ENCODE measurements around the gene ALOX15B. TPM values are rescaled to one million over a fixed set of nuclear protein-coding genes. Genes with fewer than 3 reads are reported as not detected.

ALOX15B gene
- total and polyA plus RNA-seq, 10 of the 15 experiments (the other 5 are each of a cell fraction or from before 2014, with no cell fraction given) = 0.01 TPM; not detected in 9

DNA sequence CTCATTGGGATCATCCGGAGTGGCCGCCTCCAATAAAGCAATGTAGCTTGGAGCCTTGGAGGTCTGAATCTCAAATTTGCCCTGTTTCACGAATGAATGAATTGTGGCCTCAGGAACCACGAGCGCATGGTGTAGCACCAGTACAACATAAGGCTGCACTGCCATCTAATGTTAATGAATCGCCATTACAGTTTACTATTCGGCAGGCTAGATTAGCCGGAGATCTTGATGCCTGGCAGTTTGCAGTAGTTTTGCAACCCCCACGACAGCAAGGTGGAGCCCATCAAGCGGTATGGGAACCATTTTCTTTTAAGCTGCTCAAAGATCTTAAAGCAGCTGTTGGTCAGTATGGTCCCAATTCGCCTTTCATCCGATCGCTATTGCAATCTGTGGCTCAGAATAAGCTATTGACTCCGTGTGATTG lies 18.8 kb downstream of the ALOX15B start:
- H3K9ac ChIP-seq (ENCODE audit: control insufficient read depth, insufficient read depth, low read length) = no peak overlapping the region
- H3K36me3 ChIP-seq (ENCODE audit: control insufficient read depth in 2 of 2, insufficient read depth in 2 of 2, low read length in 1 of 2) = no peaks in the 10 kb centered on the region
- FAIRE-seq = peak; percentile 99
- no peaks in the 10 kb centered on the region for H3K9me3 ChIP-seq (replicated peaks; ENCODE audit: control insufficient read depth, insufficient read depth, low read length)
- ChIA-PET SMC1A (ENCODE audit: uncharacterized antibody, unreplicated experiment) (interaction anchor here (0.6 to 4.0 kb wide), 19 partner anchors 11 to 314 kb away, joined by 3 to 31 read pairs (median 5); partner anchors contain the start of genes ALOX15B, ALOXE3, CNTROB and GUCY2D), RAD21 (ENCODE audit: unreplicated experiment) (interaction anchor here (0.8 to 4.1 kb wide), 17 partner anchors 16 to 314 kb away, joined by 3 to 21 read pairs (median 6); partner anchors contain the start of genes AURKB and RNF227), CTCF (interaction anchor here (0.6 to 8.3 kb wide), 44 partner anchors 11 to 370 kb away, joined by 3 to 159 read pairs (median 6); partner anchors contain the start of genes ALOX12B, ALOX15B, ALOXE3 and CNTROB), POLR2A (interaction anchor here (1.3 kb wide), 1 partner anchor 99 kb away, joined by 4 read pairs; no protein-coding TSS in a partner anchor)
- peak; percentile 45 for DNase-seq (ENCODE audit: low read depth, low spot score)
- 21% methylated on average over 14 of the region's 14 CpGs for whole genome bisulfite sequencing (ENCODE audit: insufficient coverage, insufficient replicate concordance, low lambda C conversion rate, missing lambda C conversion rate)
- H3K79me2 ChIP-seq (ENCODE audit: control insufficient read depth, insufficient read depth, low read length) = no peaks in the 10 kb centered on the region
- H3K4me3 ChIP-seq = no peak overlapping the region
- H3K4me2 ChIP-seq (ENCODE audit: control insufficient read depth, insufficient read depth) = no peak overlapping the region
- peak; percentile 78 for ATAC-seq
- BruUV-seq (replicated peaks) = no TSS peak
- intact Hi-C loops (cut with micrococcal nuclease; ENCODE audit: unreplicated experiment) (loop anchor here (1.0 to 5.0 kb wide), 5 partner anchors 40 to 315 kb away; partner anchors contain the start of gene NAA38), in situ Hi-C loops (cut with MboI) (no loop called here)
- H3K4me1 ChIP-seq (ENCODE audit: control insufficient read depth, insufficient read depth, low read length) = peaks cover 14% of the 10 kb centered on the region
- peaks cover 0 to 4% of the 10 kb centered on the region in 2 experiments; a peak in 1 of 4 replicates for H3K27me3 ChIP-seq (replicated peaks in 1 of 2; ENCODE audit: control insufficient read depth in 2 of 2, insufficient read depth in 2 of 2, low read length in 1 of 2)
- no peak overlapping the region for H2AFZ ChIP-seq (ENCODE audit: control insufficient read depth, low read depth, low read length)
- H3K27ac ChIP-seq (ENCODE audit: control insufficient read depth, insufficient read depth) = no peak overlapping the region
- H4K20me1 ChIP-seq (ENCODE audit: control insufficient read depth, insufficient read depth) = no peaks in the 10 kb centered on the region
- TF ChIP-seq, protein P1, sequence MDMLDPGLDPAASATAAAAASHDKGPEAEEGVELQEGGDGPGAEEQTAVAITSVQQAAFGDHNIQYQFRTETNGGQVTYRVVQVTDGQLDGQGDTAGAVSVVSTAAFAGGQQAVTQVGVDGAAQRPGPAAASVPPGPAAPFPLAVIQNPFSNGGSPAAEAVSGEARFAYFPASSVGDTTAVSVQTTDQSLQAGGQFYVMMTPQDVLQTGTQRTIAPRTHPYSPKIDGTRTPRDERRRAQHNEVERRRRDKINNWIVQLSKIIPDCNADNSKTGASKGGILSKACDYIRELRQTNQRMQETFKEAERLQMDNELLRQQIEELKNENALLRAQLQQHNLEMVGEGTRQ (IDR thresholded peaks at IDR 0.05; ENCODE audit: borderline replicate concordance, low read depth, low read length) = no peak; the same call in 1 of the 2 replicates
- TF ChIP-seq ZNF24 (IDR thresholded peaks at IDR 0.05) (peak; percentile 96), IRF4 (IDR thresholded peaks at IDR 0.05; ENCODE audit: low read depth, low read length) (0 out of 2 replicates have a peak, but pooled peaks have one; percentile 17), HDGF (IDR thresholded peaks at IDR 0.05) (no peak), EZH2 (IDR thresholded peaks at IDR 0.05; ENCODE audit: borderline replicate concordance, control insufficient read depth, low read depth, low read length) (no peak), POU2F2 (IDR thresholded peaks at IDR 0.05; ENCODE audit: borderline replicate concordance, low read depth, low read length) (peak; percentile 61; the same call in 1 of the 3 replicates), RAD21 (IDR thresholded peaks at IDR 0.05; ENCODE audit: insufficient read depth, low read depth, low read length) (peak; percentile 80), SMARCA5 (IDR thresholded peaks at IDR 0.05) (peak; percentile 27; the same call in 1 of the 2 replicates), SUPT20H (IDR thresholded peaks at IDR 0.05; ENCODE audit: borderline replicate concordance, control insufficient read depth, low read depth, low read length) (no peak)
- TF ChIP-seq, protein P2, sequence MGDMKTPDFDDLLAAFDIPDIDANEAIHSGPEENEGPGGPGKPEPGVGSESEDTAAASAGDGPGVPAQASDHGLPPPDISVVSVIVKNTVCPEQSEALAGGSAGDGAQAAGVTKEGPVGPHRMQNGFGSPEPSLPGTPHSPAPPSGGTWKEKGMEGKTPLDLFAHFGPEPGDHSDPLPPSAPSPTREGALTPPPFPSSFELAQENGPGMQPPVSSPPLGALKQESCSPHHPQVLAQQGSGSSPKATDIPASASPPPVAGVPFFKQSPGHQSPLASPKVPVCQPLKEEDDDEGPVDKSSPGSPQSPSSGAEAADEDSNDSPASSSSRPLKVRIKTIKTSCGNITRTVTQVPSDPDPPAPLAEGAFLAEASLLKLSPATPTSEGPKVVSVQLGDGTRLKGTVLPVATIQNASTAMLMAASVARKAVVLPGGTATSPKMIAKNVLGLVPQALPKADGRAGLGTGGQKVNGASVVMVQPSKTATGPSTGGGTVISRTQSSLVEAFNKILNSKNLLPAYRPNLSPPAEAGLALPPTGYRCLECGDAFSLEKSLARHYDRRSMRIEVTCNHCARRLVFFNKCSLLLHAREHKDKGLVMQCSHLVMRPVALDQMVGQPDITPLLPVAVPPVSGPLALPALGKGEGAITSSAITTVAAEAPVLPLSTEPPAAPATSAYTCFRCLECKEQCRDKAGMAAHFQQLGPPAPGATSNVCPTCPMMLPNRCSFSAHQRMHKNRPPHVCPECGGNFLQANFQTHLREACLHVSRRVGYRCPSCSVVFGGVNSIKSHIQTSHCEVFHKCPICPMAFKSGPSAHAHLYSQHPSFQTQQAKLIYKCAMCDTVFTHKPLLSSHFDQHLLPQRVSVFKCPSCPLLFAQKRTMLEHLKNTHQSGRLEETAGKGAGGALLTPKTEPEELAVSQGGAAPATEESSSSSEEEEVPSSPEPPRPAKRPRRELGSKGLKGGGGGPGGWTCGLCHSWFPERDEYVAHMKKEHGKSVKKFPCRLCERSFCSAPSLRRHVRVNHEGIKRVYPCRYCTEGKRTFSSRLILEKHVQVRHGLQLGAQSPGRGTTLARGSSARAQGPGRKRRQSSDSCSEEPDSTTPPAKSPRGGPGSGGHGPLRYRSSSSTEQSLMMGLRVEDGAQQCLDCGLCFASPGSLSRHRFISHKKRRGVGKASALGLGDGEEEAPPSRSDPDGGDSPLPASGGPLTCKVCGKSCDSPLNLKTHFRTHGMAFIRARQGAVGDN (IDR thresholded peaks at IDR 0.05) = no peak
- TF ChIP-seq, protein P3, sequence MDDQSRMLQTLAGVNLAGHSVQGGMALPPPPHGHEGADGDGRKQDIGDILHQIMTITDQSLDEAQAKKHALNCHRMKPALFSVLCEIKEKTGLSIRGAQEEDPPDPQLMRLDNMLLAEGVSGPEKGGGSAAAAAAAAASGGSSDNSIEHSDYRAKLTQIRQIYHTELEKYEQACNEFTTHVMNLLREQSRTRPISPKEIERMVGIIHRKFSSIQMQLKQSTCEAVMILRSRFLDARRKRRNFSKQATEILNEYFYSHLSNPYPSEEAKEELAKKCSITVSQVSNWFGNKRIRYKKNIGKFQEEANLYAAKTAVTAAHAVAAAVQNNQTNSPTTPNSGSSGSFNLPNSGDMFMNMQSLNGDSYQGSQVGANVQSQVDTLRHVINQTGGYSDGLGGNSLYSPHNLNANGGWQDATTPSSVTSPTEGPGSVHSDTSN (IDR thresholded peaks at IDR 0.05; ENCODE audit: insufficient replicate concordance, low read depth, low read length) = no peak
- TF ChIP-seq, protein P4, sequence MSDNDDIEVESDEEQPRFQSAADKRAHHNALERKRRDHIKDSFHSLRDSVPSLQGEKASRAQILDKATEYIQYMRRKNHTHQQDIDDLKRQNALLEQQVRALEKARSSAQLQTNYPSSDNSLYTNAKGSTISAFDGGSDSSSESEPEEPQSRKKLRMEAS (IDR thresholded peaks at IDR 0.05; ENCODE audit: low read depth, low read length) = peak; percentile 24; the same call in 1 of the 2 replicates
- TF ChIP-seq, protein P5, sequence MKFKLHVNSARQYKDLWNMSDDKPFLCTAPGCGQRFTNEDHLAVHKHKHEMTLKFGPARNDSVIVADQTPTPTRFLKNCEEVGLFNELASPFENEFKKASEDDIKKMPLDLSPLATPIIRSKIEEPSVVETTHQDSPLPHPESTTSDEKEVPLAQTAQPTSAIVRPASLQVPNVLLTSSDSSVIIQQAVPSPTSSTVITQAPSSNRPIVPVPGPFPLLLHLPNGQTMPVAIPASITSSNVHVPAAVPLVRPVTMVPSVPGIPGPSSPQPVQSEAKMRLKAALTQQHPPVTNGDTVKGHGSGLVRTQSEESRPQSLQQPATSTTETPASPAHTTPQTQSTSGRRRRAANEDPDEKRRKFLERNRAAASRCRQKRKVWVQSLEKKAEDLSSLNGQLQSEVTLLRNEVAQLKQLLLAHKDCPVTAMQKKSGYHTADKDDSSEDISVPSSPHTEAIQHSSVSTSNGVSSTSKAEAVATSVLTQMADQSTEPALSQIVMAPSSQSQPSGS (IDR thresholded peaks at IDR 0.05; ENCODE audit: low read length) = no peak
- TF ChIP-seq, protein P6, sequence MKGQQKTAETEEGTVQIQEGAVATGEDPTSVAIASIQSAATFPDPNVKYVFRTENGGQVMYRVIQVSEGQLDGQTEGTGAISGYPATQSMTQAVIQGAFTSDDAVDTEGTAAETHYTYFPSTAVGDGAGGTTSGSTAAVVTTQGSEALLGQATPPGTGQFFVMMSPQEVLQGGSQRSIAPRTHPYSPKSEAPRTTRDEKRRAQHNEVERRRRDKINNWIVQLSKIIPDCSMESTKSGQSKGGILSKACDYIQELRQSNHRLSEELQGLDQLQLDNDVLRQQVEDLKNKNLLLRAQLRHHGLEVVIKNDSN (IDR thresholded peaks at IDR 0.05; ENCODE audit: borderline replicate concordance, extremely low read length, insufficient read depth, low read depth, low read length) = no peak
